Measurements from ENCODE around the gene PCK1.

Gene PCK1

DNA sequence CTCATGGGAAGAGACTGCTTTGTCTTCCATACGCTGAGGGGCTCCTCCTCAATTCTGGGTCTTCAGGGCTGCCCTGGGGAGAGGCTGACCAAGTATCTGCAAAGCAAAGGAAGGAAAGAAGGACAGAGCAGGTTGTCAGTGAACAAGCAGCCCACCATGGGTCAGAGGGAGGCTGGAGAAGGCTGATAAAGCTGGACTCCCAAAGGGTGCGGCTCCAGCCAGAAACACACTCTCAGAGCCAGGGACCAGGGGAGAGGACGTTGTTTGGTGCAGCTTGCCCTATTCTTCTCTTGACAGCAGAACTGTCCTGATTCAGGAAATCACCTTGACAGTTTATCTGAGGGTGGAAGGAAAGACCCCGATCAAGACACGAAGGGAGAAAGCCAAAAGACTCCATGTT, 25.6 kb upstream of the PCK1 start:
- no peak overlapping the region for H3K4me3 ChIP-seq (ENCODE audit: low read depth, low read length)
- no peak for DNase-seq (ENCODE audit: low read depth)

DNA sequence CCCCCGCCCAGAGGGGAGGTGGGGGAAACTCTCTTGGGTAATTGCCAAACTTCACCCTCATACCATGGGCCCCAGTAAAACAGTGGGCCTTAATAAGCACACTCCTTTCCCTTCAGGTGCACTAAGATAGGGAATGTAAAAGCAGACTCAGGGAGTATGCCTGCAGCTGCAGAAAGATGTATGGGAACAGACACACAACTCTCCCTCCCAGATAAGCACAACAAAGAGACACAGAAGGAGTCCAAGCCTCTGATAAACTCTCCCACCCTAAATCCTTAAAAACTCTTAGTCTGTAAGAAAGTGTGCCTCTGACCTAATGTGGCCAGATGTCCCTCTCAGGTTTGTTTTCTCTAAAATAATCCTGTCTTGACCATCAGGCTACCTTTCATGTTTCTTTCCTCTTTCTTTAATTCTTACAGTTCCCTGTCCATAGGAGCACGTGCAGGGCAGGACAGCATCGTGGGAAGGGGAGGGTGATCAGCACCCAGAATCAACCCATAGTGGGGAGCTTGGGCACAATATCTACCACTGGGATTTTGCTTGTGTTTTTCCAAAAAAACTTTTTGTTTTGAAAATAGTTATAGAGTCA, 24.7 kb upstream of the PCK1 start:
- no peak for DNase-seq (ENCODE audit: low read depth)
- no peak overlapping the region for H3K4me3 ChIP-seq (ENCODE audit: low read depth, low read length)

DNA sequence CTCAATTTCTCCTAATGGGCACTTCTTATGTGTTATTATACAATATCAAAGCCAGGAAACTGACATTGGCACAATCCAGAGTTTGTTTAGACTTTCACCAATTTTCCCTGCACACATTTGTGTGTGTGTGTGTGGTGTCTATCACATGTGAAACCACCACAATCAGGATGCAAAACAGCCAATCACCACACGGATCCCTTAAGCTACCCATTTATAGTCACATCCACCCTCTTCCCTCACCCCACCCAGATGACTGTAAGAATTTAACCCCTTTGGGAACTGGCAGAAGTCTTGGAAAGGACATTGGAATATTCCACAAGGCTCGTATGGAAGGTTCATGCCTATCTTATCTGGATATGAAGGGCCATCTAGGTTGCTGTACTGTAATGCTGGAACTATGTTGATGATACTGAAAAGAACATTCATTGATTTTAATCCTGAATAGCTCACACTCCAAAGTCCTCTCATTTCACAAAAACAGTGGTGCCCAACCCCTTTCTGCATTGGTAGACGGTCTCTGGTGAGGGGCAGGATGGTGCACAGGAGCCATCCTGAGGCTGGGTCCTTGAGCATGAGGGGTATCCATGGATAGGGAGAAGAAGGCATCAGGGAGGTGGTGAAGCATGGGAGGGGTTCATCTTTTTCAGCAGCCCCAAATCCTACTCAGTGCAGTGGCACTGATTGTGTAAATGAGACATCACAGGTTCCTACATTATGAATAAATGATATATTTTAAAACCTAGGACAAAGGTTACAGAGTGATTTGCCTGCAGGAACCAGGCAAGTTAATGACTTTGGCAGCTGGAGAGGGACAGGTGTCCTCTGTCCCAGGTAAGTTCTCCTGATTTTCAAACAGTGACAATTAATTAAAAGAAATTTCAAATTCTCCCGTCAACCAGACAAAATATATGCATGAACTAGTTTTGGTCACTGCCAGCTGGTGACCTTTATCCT, 23.9 kb upstream of the PCK1 start:
- no peak for DNase-seq (ENCODE audit: low read depth)
- H3K4me3 ChIP-seq (ENCODE audit: low read depth, low read length) = no peak overlapping the region

DNA sequence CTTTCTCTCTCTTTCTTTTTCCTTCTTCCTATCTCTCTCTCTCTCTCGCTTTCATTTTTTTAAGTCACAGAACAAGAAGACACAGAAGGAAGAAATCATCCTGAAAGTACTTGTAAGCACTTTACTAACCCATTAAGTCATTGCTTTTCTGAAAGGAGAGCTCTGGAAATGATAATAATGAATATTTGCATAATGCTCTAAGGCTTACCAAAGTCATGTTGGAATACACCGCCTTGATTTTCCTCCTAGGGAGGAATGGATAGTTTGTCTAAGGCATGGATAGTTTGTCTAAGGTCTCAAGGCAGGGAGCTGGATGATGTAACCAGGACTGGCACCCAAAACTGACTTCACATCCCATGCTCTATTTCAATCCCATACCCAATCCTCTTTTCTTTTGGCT, 23.1 kb upstream of the PCK1 start:
- DNase-seq (ENCODE audit: low read depth) = no peak
- H3K4me3 ChIP-seq (ENCODE audit: low read depth, low read length) = no peak overlapping the region

DNA sequence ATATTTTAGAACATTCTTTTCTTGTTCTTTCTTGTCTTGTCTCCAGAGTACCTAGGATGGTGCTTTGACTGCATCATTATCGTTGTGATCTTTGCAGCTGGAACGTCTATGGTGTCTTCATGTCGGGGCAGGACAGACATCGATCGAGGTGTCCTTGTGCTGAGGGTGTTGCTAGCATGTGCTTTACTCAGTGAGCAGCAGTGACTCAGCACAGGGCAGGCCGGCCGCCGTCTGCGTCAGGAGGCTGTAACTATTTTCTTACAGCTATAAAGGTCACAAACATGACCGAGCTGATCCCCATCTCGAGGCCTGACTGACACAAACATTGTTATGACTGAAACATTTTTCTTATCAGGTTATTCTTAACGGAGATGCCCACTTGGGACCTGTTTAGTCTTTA, 21.0 kb upstream of the PCK1 start:
- DNase-seq (ENCODE audit: low read depth) = no peak
- H3K4me3 ChIP-seq (ENCODE audit: low read depth, low read length) = no peak overlapping the region

DNA sequence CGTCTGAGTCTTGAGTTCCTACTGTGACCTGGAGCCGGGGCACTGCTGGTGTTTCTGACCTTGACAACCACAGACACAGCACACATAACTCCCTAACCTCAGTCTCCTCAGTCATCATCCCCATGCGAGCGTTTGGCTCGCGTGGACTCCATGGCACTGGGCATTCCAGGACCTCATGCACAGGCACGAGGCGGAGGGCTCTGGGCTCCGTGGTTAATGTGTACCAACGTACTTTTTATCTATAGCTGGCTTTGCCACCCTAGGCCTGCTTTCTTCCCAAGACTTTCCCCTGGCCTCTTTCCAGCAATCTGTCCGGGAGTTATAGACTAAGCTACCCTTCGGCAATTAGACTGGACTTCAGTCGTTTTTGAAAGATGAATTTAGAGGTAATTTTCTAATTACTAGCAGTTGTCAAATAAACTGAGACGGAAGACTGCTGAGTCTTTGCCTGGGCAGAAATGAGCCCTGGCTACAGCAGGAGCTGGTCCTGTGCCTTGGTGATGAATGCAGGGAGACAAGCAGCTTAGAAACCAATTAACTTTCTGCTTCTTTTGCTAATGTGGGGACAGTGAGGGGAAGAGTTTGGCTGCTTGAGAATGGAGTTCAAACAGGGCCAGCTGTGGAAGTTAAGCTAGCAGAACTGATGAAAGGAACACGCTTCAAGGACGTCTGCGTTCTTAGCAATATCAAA, 19.9 kb upstream of the PCK1 start:
- H3K4me3 ChIP-seq (ENCODE audit: low read depth, low read length) = no peak overlapping the region
- no peak for DNase-seq (ENCODE audit: low read depth)

DNA sequence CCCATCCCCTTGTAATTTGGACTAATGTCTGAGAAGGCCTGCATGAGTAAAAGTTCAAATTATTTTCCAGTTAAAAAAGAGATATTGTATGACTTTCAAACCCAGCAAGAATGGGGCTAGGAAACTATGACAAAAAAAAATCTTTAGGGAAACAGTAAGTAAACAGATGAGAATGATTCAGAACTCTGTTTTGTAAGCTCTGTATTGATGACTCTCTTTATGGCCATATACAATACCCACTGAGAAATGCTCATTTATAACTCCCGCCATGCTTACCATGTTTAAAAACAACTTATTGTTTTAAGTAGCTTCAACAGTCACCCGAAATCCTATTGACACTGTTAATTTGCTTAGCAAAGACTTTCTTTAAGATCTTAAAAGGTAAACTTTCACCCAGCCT, 17.2 kb upstream of the PCK1 start:
- H3K4me3 ChIP-seq (ENCODE audit: low read depth, low read length) = no peak overlapping the region
- no peak for DNase-seq (ENCODE audit: low read depth)

- DNase-seq (ENCODE audit: low read depth) = no peak
- H3K4me3 ChIP-seq (ENCODE audit: low read depth, low read length) = no peak overlapping the region
These were observed 15.9 kb upstream of the PCK1 start for GRCh38 chr20:57544838-57545564.

- H3K4me3 ChIP-seq (ENCODE audit: low read depth, low read length) = no peak overlapping the region
- DNase-seq (ENCODE audit: low read depth) = no peak
These were observed 14.8 kb upstream of the PCK1 start for GRCh38 chr20:57545927-57546662.

- no peak overlapping the region for H3K4me3 ChIP-seq (ENCODE audit: low read depth, low read length)
- no peak for DNase-seq (ENCODE audit: low read depth)
These were observed 13.8 kb upstream of the PCK1 start for GRCh38 chr20:57546956-57547649.

DNA sequence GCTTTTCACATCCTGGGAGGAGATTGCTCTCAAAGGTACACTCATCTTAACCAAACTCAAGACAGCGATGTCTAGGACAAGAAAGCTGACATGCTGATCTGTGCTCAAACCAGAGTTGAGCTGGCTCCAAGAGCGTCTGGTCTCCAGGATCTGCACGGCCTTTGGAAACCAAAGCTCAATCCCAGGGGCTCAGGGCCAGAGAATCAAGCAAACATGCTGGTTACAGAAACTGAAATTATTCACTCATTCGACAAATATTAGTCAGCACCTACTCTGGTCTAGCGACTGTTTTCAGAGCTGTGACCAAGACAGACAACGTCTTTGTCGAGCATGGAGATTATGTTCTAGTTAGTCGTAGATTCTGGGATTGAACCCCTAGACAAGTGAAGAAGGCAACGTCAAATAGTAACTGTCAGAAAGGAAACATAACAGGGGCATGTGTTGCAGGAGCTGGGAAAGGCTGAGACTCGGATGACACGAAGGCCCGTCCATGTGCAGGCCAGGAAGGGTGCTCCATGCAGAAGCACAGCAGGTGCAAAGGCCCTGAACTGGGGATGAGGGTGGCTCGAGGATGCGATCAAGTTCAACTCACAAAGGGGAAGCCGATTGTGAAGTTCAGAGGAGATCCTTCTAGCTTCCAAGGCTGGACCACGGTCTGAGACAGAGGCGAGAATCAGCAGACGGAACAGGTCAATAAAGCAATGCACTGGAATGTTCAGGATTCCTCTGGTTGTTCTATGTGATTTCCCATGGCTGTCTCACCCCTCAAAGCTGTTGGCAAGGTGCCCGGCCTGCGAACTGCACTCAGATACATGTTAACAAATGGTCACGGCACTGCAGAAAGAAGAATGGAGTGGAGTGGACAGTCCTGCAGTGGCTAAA, 12.5 kb upstream of the PCK1 start:
- DNase-seq (ENCODE audit: low read depth) = no peak

GRCh38 chr20:57552471-57552870, 8.4 kb upstream of the PCK1 start:
- DNase-seq (ENCODE audit: low read depth) = no peak
- H3K4me3 ChIP-seq (ENCODE audit: low read depth, low read length) = no peak overlapping the region

More for the DNA sequence above, 12.5 kb upstream of the PCK1 start:
- H3K4me3 ChIP-seq (ENCODE audit: low read depth, low read length) = no peak overlapping the region

DNA sequence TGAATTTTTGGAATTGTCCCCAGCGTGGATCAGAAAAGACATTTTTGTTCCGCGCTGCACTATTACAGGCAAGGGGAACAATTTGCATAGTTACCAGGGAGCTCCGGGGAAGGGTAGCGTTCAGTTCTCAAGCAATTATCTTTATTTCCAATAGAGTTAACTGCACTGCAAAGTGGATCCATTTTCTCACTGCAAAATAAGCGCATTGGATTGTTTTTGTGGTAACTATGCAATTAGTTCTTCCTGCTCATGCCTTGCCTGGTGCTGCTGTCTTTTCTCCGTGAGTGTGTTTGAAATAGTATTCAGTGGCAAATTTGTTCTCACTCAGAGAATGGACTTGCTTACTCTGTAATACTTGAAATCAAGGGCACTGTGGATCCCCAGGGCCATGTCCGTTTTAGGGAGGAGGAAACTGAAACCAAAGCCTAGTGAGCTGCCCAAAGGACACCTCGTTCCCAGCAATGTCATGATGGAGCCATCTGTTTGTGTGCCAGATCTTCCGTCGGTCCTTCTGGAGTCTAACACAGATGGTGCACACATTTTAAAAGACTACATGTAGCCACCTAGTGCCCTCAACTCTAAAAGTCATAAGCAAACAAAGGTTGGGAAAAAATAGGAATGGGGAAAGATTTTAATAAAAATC, 7.4 kb upstream of the PCK1 start:
- H3K4me3 ChIP-seq (ENCODE audit: low read depth, low read length) = no peak overlapping the region
- DNase-seq (ENCODE audit: low read depth) = no peak

DNA sequence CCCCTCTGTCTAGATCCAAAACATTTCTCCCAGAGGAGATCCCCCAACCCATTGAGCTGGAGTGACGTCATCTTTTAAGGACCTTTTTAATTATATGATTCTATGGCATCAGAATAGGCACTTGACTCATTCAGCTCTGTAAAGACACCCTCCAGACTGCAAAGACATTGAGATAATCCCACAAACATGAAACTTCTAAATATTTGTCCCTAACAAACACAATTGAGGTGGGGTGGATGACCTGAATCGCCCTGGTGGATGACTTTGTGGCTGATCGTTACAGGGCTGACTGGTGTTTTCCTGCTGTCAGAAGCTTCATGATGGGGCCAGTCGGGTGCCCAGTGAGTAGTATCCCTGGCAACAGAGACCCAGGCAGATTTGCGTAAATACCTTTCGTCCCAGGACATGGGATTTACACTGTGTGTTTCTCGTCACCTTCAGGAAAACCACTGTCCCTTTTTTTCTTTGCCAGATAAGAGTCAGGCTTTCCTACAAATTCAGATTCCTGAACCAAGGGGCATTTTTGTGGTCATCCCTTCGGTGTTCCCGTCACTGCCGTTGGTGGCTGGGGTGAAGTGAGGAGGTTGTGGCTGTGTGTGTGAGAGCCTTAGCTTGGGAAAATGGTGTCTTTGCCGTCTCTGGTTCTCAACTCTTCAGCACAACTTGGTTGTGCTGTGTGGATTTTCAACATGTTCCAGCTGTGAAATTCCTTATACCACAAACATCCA, 5.3 kb upstream of the PCK1 start:
- DNase-seq (ENCODE audit: low read depth) = no peak
- no peak overlapping the region for H3K4me3 ChIP-seq (ENCODE audit: low read depth, low read length)

GRCh38 chr20:57556980-57557274, 4.0 kb upstream of the PCK1 start:
- no peak overlapping the region for H3K4me3 ChIP-seq (ENCODE audit: low read depth, low read length)
- no peak for DNase-seq (ENCODE audit: low read depth)

DNA sequence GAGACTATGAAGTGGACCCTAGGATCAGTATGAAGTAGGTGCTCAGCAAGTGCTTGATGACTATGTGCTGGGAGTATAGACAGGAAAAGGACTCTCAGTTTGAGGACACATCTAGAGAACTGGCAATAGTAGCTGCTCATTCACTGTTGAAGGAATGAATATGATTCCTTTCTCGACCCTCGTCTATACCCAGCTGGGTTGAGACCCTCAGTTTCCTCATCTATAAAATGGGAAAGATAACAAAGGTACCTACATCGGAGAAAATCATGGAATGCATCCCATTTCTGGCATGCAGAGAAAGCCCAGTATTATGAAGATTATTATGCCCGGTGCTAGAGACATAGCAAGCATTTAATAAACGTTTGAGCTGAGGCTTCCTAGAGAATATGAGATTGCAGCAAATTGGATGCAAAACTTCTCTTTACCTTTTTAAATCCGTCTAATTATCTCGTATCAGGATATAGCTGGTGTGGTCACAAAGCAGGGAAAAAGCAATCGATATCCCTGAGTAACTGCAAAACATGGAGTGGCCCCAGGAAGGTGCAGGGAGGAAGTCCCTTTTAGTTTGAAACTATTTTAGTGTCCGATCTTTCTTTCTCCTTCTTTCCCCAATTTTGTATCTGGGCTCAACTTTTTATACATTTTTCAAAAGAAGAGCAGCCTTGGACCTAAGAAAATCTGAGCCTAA, 2.8 kb upstream of the PCK1 start:
- no peak overlapping the region for H3K4me3 ChIP-seq (ENCODE audit: low read depth, low read length)
- no peak for DNase-seq (ENCODE audit: low read depth)
